ENCODE measurements around the gene LINC01488.

Gene LINC01488

GRCh38 chr11:69513196-69513595 lies 31.7 kb downstream of the LINC01488 start:
- DNase-seq = no peak

GRCh38 chr11:69513663-69514224 lies 32.3 kb downstream of the LINC01488 start:
- no peak for DNase-seq

GRCh38 chr11:69514771-69515170 lies 33.3 kb downstream of the LINC01488 start:
- no peak for DNase-seq

- DNase-seq = no peak
Measured at GRCh38 chr11:69515271-69516245, 34.1 kb downstream of the LINC01488 start.

DNA sequence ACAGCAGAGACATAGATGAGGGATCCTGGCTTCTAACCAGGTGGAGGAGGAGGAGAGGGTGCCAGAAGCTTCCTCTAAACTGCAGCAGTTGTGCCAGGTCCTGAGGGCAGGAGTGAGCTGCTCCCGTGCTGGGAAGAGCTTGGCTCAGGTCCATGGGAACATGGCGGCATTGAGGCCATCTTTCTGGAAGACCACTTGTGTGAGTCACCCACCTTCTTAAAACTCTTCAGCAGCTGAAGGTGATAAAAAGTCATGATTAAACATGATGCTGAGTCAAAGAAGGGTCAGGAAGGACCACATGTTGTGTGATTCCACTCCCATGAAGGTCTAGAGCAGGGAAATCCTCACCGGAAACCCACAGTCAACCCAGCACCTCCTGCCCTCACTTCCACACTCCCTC lies 35.1 kb downstream of the LINC01488 start:
- no peak for DNase-seq

GRCh38 chr11:69518081-69518950 lies 36.9 kb downstream of the LINC01488 start:
- no peak for DNase-seq

- DNase-seq = no peak
Measured at GRCh38 chr11:69520186-69520916, 38.9 kb downstream of the LINC01488 start.

GRCh38 chr11:69521457-69521856 lies 40.0 kb downstream of the LINC01488 start:
- no peak for DNase-seq

DNA sequence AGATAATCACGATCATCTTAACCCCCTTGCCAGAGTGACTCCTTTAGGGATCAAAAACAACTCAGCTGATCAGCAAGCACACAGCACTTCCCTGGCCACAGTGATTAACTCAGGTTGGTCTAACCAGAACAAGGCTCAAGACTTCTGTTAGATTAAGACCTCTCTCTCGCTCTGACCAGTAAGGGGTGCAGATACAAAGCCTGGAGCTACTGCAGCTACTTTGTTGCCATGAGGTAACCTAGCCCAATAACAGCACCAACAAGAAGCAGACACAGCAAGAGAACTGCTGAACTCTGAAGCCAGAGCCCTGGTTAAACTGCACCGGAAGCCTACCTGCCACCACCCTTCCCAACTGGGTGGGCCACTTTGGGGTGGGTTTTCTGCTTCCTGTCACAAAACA lies 42.0 kb downstream of the LINC01488 start:
- DNase-seq = no peak

- no peak for DNase-seq
Measured at GRCh38 chr11:69524291-69524882, 42.9 kb downstream of the LINC01488 start.

DNA sequence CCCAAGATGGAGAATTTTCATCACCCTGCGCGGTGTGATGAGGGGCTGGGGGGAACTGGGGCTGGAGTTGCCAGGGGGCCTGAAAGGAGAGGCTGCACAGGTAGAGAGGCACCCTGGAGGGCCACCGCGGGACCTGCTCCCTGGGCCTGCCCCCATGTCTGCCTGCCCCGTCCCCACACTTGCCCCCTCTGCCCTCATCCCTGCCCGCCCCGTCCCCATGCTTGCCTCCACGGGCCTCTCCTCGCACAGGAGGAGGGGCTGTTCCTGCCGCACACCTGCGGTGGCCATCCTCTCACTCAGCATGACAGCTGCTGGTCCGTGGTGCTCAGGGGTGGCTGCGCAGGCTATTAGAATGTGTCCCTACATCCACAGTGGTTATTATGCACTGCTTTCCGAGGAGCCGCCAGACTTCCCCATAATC lies 43.5 kb downstream of the LINC01488 start:
- no peak for DNase-seq

DNA sequence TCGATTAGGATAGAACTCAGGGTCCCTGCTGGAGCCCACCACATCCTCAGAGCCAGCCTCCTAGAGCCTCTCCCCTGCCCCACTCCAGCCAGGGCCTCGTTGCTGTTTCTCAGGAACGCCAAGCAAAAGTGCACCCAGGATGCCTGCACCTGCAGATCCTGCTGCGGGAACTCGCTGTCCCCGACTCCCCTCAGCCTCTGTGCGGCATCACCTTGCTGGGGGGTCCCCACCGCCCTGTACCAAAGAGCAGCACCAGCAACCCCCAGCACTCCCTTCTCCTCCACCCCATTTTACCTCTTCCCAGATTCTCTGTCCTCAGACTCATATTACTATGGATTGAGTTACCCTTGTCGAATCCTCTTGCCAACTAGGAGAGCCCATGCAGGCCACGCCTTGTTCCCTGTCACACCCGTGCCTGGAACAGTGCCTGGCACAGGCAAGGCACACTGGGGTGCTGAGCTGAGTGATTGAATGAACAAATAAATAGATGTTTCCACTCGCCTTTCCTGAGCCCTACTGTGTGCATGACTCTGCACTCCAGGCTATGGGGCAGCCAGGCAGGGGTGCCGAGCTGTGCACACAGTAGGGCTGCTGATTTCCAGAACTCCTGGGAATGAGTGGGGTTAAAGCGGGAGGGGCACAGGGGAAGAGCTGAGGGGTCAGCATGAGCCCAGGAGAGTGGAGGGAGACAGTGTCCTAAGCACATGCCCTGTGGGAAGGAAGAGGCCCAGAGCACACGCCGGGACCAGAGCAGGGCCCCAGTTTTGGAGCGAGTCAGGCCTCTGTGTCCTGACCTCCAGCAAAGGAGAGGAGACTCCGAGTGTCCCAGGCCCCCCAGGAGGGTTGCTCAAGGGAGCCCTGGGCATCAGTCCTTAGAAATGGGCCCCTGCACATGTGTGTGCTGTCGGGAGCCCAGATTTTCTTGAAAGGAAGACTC lies 44.3 kb downstream of the LINC01488 start:
- no peak for DNase-seq

DNA sequence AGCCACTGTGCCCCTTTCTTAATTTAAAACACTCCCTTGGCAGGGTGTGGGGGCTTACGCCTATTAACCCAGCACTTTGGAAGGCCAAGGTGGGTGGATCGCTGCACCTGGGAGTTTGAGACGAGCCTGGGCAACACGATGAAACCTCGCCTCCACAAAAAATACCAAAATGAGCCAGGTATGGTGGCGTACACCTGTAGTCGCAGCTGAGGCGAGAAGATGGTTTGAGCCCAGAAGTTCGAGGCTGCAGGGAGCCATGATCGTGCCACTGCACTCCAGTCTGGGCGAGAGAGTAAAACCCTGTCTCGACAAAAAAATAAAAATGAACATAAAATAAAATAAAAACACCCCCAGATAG lies 45.0 kb downstream of the LINC01488 start:
- no peak for DNase-seq

DNA sequence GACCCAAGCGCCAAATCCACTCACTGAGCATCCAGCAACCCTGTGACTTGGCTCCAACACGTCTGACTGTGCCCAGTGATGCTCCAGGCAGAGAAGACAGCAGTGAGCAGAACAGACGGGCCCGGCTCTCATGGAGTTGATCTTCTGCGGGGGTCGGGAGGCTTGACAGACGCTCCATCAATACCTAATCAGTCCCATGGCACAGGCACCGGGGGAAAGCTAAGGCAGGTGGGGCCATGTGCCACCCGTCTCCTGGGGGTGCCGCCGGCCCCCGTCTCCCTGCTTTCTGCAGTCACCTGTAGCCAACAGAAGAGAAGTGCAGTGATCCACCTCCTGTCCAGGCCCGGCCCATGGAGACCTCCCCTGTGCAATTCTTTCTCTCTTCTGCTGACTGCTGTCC lies 47.5 kb downstream of the LINC01488 start:
- DNase-seq = no peak

DNA sequence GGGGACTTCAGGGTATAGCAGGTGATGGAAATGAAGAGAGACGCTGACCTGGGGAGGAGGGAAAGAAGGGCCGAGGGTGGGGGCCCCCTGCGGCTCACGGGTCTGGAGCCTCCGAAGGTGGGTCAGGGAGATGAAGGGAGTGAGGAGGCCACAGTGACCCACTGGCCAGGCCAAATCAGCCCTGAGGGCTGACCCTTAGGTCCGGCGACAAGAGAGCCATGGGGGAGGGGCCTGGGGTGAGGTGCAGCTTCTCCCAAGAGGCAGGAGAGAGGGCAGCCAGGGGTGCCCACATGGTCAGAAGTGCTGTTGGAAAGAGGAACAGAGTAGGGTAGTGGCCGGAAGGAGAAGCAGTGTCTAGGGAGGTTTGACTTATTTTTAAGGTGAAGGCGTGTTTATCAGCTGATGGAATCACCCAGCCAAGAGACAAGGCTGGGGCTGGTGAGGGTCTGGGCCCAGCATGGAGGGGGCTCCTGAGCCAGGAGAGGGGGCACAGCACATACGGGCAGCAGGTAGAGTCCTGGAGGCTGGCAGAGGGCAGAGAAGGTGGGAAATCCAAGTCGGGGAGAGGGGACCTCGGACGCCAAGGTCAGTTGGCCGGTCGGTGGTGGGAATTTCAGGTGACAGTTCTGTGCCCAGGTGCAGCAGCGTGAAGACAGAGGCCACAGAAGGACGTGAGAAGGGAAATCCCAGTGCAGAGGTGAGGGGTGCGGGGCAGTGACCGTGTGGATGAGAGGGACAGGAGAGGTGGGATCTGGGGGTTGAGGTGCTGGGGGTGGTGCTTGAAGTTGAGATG lies 49.0 kb downstream of the LINC01488 start:
- no peak for DNase-seq

DNA sequence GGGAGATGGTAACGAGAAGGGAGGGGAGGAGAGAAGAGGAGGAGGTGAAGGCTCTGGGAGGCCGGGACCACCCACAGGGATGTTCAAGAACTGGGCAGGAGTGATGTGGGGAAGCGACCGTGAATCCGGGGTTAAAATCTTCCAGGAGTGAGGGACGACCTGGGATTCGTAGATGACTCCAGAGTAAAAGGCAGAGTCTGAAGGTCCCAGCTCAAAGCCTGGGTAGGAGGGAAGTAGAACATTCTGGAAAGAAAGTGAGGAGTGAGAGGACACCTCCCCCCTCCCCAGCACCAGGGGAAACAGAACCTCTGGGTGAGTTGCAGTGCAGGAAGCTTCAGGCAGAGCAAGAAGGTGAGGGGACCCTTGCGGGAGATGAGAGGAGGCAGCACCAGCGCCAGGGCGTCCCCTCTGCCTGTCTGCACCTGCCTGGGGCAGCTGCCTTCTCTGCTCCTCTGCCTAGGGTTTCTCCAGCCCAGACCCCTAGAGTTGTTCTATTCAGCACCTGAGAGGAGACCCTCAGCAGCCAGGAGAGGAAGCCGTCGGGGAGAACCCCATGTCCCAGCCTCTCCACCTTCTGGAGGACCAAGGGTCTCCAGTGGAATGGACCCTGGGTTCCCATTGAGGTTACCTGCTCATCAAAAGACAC lies 49.7 kb downstream of the LINC01488 start:
- DNase-seq = no peak

GRCh38 chr11:69531717-69532088 lies 50.2 kb downstream of the LINC01488 start:
- DNase-seq = no peak

DNA sequence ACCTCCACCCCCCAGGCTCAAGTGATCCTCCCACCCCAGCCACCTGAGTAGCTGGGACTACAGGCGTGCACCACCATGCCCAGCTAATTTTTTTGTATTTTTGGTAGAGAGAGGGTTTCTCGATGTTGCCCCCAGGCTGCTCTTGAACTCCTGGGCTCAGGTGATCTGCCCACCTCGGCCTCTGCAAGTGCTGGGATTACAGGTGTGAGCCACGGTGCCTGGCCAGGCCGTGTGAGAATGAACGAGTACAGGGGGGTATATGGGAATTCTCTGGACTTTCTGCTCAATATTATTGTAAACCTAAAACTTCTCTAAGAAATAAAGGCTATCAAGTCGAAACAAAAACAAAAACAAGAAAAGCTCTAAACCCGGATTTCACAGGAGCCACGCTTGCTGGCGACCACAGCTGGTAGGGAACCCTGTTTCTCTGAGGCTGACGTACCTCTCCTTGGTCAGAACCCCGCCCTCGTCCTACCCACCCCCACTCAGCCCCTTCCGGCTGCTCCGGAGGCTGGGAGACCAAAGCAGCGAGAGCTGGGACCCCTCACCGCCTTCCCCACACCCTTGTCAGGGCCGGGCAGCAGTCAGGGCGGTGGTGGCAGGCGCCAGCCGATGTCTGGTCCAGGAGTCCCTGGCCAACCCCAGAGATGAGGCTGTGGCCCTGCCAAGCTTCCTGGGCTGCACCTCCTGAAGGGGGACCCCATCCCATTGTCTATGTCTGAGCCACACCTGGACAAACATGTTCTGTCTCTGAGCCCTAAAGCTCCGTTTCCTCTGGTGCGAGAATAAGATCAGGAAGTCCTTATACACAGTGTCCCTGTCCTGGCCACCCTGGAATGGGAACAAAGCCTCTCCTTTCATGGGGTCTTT lies 52.1 kb downstream of the LINC01488 start:
- DNase-seq = no peak

DNA sequence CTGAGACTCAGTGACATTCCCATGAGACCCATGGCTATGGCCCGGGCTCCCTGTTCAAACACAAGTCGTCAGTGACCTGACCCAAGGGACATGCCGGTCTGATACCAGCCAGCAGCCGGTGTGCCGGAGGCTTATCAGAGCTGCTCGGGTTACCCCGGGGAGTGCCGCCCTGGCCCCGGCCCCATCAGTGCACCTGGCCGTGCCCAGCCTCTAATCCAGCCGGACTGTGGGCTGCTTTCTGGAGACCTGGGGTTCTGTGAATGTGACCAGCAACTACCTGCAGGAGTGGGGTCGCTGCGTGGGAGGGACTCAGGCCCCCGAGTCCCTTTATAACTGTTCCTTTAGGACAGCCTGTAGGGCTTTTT lies 52.7 kb downstream of the LINC01488 start:
- no peak for DNase-seq

Data from DMS 273 treated with DMSO at 0.1 percent for 48 hours (cell line).